Embryonic facial prominence (tissue), 1 donor: ENCODE measurements around the gene SQSTM1.
A peak's percentile ranks its signal among the peaks of the same experiment; 100 is the strongest.
"Not testable (repeated sequence)": the region's sequence is repeated elsewhere in the genome, so short reads cannot be mapped to it uniquely, and the experiment has no call there.

Source experiments
- DNase-seq: peaks from one replicate; pipeline ENCODE4 v3.0.0-alpha.2; 2016; ENCODE audit errors: extremely low spot score

SQSTM1 gene

DNA sequence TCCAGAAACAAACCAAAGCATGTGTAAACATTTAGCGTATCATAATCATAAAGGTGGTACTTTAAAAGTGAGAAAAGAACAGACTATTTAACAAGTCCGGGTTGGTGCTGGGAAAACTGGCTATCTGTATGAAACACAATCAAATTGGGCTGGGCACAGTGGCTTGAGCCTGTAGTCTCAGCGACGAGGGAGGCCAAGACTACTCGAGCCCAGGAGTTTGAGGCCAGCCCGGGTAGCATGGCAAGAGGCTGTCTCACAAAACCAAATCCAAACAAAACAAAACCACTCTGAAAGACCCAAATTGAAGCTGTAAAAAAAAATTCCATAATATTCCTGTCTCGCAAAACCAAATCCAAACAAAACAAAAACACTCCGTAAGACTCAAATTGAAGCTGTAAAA lies 33.7 kb downstream of the SQSTM1 start:
- DNase-seq = no peak

DNA sequence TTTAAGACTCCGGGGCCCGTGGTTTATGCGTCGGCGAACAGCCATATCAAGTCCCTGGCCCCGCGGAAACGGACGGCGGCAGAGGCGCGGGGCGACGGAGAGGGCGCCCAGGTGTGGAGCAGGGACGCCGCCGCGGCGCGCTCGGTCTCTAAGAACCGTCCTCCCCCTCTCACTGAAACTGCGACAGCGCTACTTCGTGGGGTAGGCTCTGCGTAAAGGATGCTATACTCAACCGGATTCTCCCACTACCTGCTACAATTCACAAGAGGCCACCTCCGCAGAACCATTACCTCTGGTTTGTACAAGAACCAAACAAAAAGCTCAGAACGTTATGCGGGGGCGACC lies 37.5 kb downstream of the SQSTM1 start:
- DNase-seq = no peak

DNA sequence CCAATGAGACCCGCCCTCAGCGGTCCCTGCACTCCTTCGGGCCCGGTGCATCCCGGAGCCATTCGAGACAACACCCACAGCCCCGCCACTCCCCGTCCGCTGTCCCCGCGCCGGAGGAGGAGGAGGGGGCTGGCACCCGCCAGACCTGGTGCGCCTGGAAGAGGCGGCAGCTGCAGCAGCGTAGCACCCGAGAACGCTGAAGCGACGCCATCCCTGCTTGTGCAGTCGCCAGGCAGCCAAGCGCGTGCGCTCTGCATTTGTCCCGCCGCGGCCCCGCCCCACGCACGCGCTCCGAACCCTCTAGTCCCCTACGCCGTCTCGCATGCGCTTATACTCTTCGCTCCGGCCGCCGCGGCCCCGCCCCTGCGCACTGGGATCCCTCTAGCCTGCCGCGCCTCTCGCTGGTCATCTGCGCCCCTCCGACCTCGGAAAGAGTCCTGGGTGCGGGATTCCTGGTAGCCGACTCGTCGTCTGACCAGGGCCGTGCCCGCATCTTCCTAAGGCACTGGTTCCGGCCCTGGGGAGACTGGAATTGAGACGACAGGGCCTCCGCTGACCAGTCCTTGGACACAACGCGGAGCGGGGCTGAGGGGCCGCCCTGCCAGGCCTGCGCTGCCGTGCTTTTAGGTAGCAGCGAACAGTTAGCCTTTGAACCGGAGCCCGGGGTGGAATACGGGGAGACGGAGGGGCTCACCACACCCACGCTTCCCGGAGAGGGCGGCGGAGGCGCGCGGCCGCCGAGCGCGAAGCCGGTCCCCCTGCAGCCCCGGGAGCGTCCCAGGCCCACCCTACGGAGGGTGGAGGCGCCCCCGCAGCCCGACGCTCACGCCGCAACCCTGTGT lies 38.1 kb downstream of the SQSTM1 start, which contains the start of gene MRNIP:
Gene MRNIP (minus strand): TSS at position 232 of the 842 bp plus-strand sequence. CDS start 21 bp downstream, at position 211.
- peak; percentile 90 for DNase-seq

DNA sequence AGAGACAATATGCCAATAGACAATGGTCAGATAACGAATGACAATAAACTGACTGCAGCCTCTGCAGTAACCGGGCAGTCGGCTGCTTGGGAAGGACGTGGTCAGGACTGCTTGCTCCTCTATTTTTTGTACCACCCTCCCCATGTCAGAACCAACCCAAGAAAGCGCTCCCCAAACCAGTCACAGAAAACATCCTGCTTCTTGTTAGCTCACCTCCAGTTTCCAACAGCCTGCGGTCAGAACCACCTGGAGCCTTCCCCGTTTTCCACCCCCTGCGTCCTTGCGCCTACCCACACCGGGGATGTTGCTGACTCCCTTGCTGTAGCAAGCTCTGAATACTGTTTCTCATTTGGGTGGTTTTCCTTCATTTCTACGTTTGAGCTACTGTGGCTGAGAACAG lies 39.6 kb downstream of the SQSTM1 start:
- no peak for DNase-seq

DNA sequence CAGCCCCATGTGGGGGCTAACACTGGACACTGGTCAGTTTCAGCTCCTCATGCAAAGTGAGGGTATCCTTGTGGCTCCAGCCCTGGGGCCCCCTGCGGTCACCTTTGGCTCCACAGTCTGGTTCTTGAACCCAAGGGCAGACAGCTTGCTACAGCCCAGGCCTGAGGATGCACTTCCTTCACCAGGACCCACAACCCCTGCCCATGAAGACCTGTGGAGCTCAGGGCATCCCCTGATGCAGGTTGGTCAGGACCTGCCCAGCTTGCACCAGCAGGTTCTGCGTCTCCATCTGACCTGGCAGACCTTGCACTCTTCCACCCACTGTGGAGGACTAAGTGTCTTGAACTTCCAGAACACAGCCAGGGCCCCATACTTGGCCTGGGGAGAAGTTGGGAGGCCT lies 41.6 kb downstream of the SQSTM1 start:
- no peak for DNase-seq

DNA sequence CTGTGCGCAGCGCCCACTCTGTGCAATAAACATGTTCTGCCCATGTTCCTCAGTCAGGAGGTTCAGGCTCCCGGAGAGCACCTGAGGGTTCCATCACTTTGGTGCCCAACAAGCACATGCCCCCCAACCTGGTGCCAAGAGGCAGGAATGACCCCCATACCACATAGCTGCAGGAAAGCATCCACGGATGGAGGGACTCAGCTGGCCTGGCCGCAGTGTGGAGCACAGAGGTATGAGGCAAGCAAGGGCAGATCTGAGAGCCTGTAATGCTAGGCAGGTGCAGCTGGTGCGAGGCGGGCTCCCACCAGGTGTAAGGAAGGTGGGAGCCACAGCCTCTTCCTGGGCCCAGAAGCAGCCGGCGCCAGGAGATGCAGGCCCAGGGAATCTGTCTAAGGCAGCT lies 42.2 kb downstream of the SQSTM1 start:
- DNase-seq = no peak

DNA sequence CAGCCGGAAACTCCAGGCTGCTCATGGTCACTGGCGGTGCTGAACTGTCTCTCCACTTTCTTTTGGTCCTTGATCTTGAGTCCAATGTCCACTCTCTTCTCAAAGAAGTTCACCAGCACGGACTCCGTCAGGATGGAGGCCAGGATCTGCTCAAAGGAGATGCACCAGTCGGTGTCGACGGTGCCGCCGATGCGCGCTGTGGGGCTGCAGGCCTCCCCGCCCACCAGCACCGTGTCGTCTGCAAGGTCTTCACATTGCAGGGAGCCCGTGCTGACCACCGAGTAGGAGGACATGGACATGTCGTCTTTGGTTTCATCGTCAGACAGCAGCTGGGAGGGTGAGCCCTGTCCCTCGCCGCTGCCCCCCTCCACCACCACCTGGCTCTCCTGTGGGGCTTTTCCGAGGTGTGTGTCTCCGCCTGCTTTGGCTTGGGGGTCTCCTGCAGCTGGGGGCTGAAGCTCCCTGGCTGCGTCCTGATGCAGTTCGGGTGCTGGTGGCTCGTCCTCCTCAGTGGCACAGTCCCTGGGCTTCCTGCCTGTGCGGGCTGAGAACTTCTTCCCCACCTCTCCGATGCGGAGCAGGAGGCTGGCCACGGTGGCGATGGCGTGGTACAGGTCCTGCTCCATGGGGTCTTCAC lies 42.9 kb downstream of the SQSTM1 start:
- no peak for DNase-seq

DNA sequence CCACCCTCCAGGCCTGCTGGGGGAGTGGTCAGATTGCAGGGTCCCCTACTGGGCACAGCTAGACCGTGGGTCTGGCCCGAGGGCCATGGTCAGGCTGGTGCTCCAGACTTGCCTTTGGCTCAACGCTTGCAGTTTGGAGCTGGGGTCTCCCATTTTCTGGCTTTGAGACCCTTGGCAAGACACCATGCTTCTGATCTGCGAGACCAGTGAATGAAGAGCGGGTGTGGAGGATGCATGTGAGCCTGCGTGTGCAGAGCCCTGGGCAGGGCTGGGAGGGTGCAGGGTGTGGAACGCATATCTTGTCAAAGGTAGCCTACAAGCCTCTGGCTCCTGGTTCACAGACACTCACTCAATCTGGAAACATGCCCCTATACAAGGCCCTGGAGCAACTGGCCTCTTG lies 44.0 kb downstream of the SQSTM1 start:
- no peak for DNase-seq

DNA sequence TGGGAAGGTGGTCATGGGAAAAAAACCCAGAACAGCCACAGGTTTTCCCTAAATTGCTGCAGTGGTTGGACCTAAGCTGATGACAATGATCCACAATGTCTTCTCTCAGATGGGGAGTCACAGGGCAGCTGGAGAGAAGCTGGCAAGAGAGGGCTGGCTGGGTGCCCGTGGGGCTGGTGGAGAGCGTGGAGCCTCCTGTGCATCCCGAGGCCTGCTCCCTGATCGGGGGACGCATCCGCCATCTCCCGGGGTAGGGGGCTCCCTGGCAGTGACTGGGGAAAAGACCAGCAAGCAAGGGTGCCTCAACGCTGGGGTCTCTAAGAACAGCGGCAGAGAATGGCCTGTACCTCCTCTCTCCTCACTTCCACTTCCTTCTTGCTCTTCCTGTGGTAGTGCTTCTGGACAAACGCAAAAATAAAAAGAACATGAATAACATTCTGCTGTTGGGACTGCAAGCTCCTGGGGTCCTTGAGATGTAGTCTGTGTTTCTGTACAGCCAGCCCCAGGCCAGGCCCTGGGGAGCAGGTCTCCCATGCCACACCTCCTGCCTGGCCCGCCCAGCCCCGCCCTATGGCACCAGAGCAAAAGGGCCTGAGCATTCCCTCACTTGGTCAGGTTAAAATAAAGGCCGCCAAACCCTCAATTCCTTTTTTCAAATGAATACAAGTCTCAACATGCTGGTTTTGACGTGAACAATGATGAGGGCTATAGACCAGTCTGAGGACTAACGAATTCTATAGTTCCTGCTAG lies 45.0 kb downstream of the SQSTM1 start:
- no peak for DNase-seq

DNA sequence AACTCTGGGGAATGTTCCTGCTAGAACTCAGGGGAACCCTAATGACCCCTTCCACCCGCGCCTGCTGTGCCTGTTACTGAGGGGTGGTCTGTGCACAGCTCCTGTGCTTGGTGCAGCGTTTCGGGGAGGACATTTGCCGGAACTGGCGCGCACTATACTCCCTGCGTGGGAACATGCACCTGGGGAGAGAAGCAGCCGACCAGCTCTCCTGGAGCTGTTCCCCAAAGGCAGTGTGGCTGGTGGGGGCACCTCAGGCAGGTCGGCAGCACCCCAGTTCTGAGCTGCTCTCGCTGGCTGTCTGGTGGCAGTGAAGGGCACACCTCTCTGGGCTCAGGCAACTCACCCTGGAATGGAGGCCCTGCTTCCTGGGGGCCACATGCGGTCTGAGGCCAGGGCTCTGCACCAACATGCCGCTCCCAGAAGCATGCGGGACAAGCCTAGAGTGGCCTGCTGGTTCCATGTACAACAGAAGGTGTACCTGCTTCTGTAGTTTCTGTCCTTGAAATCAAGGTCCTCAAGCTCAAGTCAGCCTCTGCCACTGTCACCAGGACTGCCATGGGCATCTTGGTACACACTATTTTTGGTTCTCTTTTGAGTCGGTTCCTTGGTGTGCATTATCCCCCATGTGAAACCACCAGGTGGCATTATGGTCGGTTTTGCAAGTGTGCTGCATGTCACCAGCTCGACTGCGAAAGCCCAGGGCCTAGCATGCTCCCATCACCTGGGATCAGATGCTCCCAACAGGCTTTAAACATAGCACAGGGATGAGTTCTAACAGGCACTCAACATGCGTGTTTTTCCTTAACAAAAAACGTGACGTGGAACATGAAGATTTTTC lies 45.8 kb downstream of the SQSTM1 start:
- no peak for DNase-seq

DNA sequence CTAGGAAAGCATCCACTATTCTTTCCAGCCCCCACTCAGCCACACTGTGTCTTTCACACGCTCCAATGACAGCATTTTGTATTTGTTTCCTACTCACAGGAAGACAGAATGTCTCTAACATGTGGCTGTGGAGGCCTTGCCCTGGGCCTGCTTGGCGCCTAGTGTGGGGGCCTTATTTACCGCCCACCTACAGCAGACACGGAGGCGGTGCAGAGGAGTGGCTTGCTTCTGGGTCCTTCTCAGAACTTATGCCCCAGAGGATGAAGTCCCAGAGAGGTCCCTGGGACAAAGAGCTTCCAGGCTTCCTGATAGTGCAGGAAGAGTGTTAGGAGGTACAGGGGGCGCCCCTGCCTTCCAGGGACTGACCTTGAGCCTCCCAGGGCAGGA lies 46.4 kb downstream of the SQSTM1 start:
- DNase-seq = no peak

DNA sequence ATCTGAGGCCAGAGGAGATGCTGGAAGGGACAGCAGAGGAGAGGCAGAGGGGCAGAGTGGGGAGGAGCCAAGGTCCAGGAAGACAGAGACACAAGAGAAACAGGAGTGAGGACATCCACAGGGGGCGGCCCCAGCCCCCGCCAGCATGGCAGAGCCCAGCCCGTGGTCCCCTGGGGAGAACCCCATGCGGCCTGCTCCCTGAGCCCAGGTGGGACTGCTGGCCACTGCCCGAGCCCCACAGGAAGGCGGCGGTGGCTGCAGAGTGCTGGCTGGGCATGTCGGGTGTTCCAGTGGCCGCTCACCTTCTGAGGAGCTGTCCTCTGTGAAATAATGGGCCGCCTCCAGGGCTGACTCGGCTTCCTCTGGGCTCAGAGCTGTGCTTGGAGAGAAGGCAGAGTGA lies 46.8 kb downstream of the SQSTM1 start:
- no peak for DNase-seq

DNA sequence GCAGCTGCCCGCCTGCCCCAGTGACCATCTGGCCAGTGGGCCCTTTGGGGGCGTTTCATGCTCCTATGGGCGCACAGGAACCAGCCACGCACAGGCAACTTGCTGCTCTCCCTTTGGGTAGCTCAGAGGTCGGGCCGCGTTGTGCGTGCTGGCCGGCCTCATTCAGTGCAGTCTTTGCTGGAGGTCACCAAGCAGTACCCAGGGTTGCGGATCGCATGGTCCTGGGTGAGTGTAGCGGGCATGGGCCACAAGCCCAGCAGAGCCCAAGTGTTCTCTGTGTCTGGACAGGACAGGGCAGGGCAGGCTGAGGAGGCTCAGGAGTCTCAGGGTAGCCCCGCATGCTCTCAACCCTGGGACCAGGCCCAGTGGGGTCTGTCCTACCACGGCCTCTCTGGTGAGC lies 47.8 kb downstream of the SQSTM1 start:
- no peak for DNase-seq

DNA sequence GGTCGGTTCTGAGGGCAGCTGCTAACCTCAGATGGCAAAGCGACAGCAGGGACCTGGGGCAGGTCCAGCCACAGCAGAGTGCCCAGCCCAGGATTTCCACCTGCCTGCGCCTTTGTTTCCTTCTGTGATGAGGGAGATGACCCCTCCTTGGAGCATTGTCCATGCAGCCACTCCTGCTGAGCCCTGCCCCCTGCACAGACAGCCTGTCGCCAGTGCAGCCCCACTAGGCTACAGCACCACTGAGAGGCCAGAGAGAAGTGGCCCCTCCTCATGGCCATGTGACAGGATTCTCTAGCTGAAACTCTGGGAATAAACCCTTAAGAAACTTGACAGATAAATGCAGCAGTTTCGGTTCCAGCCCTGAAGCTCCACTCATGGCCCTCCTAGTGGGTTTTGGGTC lies 48.4 kb downstream of the SQSTM1 start:
- no peak for DNase-seq

DNA sequence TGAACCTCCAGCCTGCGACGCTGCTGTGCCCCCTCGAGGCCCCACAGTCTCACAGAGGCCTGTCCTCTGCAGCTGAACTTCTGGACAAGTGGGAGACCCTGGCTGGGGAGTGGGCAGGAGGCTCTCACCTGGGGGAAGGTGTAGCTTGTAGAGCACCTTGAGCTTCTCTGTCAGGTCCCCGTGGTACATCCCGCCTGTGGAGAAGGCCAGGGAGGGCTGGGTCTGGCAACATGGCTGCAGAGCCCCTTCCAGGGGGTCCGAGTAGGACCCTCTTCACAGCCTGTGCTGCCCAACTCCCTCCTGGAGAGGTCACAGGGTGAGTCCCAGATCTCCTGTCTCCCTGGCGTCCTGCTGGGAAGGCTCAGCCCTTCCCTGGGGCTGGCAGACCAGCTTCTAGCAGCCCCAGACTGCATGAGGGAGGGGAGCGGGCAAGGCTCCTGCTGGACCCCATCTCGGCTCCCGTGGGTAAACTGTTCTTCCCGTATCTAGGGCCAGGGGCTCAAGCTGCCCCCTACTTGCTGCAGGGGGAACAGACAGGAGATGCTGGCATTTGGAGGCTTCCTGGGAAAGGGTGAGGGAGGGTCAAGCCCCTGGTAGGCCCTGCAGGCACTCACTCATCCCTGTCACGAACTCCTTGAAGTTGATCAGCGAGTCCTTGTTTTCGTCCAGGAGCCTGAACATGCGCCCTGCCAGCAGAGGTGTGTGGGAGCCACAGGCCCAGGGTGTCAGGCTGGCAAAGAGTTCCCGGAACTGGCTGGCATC lies 49.1 kb downstream of the SQSTM1 start:
- no peak for DNase-seq

DNA sequence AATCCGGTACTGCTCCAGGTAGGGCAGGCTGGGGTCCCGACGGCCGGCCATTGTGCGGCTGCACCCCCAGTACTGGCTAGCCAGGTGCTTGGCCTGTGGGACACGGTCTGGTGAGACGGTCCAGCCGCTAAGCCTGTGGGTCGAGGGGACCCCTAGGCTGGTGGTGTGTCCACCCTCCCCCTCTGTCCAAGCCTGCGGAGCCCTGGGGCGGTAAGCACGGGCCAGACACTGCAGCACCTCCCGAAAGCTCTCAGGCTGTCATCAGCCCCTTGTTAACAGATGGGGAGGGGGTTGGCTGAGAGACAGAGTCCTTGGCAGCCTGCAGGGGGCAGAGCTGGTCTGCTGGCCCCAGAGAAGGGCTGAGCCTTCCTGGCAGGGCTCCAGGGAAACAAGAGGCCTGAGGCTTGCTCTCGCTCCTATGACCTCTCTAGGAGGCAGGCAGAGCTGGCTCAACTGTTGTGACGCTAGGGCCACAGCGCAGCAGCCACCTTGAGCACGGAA lies 49.7 kb downstream of the SQSTM1 start:
- no peak for DNase-seq

DNA sequence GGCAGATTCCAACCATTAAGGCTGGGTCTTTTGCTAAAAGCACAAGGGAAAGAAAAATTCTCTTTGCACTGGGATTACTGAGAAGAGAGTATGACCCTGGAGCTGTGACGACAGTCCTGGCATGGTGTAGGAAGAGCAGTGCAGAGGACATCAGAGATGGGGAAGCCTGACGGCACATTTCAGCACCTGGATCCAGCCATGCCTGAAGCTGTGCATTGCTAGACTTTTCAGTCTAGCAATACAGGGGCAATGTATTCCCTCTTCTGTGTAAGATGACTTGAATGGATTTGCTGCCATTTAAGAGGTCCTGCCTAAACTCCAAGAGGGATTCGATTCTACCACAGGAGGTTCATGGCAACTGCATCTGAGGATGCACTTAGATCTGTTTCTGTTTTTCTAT lies 50.2 kb downstream of the SQSTM1 start:
- DNase-seq = no peak

DNA sequence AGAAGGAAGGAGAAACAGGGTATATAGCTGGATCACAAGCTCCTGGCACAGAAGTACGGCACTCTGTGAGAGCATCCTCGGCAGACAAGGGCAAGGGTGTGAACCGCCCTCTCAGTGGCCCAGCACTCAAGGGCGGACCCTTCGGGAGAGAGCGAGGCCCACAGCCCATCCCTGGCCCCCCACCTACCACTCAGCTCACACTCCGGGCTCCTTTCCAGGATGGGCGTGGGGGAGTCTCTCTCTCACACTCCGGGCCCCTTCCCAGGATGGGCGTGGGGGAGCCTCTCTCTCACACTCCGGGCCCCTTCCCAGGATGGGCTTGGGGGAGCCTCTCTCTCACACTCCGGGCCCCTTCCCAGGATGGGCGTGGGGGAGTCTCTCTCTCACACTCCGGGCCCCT lies 50.8 kb downstream of the SQSTM1 start:
- DNase-seq = not testable (repeated sequence)

DNA sequence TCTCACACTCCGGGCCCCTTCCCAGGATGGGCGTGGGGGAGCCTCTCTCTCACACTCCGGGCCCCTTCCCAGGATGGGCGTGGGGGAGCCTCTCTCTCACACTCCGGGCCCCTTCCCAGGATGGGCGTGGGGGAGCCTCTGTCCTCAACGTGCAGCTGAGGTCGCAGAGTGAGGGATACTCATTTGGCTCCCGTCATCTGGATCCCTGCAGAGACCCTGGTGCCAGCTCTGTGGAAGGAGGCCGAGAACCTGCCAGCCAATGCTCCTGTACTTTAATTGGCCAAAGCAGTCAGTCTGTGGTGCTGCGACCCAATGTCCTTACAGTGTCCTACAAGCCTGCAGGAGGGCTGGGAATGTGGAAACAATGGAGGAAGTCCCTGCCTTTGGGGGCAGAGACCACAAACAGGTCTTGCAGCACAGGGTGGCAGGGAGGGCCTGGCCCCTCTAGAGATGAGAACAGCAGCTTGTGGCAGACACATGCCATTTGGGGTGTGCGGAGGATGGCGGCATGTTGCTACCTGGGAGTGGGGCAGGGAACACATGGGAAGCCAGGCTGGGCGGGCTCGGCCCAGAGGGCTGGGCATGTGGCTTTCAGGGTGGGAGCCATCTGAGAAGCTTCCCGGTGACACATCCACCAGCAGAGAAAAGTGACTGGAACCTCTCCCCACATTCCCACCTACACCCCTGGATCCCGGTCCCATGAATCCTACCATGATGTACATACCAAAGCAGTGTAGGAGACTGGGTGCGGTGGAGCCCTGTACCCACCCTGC lies 51.5 kb downstream of the SQSTM1 start:
- no peak for DNase-seq
